A204.1 (cell line): ENCODE results near the gene ARNT2.

ENCODE experiments used
- FAIRE-seq: peaks from 2 replicates; lab custom pipeline; 2012; peaks lifted over from hg19 to GRCh38; lab: Jason Lieb, UNC

The ARNT2 gene

DNA sequence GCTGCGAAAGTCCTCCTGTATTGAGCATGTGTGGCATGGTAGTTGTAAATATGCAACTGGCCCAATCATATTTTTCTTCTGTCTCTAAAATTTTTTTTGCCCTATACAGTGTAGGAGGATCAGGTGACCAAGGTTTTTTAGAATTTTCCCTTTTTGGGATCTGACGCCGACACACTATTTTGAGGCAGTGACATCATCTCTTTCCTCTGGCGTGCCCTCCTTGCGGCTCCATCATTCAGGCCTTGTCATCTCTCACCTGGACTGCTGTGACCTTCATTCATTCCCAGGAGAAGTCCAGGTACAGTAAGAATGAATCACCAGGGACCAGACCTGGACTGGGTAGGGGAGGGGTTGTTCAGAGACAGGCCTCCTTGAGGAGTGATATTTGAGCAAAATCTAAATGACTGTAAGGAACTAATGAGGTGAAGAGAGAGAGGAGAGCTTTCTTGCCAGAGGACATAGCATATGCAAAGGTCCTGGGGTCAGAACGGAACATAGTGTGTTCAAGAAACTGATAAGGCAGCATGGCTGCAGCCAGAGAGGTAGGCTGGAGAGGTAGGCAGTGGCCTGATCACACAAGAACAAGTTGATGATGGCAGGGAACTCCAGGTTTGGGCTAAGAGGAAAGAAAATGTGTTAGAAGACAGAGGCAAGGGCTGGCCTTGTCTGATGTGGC, 38.7 kb downstream of the ARNT2 start:
- FAIRE-seq, result no peak

GRCh38 chr15:80444680-80445251, 40.6 kb downstream of the ARNT2 start:
- no peak for FAIRE-seq

GRCh38 chr15:80445300-80446041, 41.3 kb downstream of the ARNT2 start:
- FAIRE-seq, result no peak

DNA sequence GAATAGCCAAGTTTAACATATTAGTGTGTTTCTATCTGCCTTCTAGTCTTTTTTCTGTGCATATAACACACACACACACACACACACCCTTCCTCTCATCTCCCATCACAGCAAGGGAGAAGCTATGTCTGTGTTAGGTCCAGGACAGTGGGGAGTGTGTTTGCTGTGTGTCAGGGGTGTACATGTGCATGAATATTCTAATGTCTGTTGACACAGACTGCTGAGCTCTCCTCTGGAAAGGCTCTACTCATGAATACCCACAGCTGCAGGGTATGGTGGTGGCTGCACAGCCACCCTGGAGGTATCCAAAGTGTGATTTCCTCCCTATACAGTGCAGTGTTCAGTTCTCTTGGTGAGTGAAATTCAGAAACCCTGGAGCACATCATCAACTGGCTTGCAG, 42.9 kb downstream of the ARNT2 start:
- no peak for FAIRE-seq

DNA sequence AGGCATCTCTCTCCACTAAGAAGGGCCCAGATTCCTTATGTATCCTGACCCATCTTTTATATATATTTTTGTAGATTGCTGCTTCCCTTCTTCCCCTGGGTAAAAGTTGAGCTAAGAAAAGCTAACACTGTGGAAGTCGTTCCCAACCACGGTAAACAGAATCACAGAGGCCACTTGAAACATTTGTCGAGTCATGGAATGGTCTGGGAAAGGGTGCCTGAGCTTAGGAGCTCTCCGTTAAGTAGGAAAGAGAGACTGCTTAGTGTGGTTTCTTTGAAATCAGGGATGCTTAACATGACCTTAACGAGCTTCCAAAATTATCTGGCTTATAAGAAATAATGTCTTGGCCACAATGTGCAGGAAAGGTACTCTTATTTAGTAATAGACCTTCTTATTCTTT, 45.6 kb downstream of the ARNT2 start:
- FAIRE-seq, result no peak

DNA sequence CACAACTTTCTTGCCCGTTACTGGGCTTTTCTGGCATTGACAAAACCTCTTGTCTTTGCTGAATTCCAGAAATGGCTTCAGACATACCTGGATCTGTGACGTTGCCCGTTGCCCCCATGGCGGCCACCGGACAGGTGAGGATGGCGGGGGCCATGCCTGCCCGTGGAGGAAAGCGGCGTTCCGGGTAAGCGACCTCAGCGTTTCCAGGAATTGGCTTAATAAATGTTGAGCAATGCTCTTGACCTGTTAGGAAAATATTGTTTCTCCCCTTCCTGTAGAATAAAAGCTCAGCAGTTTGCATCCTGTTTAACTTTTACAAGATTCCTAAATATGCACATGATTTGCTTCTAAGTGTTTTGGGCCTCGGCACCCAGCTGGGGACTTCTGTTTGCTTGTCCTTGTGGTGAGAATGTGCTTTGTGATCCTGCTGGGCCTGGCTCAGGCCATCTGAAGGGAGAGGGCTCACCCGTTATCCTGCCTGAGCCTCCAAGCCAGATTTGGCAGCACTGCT, 46.7 kb downstream of the ARNT2 start:
- FAIRE-seq, result no peak

GRCh38 chr15:80452166-80452565, 48.0 kb downstream of the ARNT2 start:
- FAIRE-seq, result no peak

DNA sequence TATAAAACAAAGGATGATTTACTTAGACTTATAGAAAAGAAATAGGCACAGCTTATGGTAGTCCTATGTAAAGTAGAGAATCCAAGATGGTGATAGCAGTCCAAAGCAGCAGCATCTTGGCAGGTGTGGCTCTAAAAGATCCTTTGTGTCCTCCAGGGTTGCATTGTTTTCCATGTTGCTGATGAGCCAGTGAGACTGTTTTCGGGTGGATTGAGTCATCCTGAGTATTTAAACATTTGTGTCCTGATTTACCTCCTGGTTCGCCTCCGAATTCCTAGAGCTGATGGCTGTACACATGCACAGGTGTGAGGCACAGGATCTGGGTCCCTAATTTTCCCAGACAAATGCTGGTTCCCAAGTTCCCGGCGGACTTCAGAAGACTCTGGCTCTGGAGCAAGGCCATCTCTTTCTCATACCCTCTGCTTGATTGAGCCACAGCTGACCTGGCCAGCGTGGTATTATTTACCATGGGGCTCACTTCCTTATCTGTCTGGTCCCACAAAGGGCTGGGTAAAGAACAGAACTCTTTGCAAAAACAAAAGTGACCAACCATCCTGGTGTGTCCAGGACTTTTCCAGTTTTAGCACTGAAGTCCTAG, 51.0 kb downstream of the ARNT2 start:
- FAIRE-seq, result no peak

- peak; percentile 85 for FAIRE-seq
These were observed 51.7 kb downstream of the ARNT2 start for GRCh38 chr15:80455668-80456442.

GRCh38 chr15:80456517-80457492, 52.6 kb downstream of the ARNT2 start:
- no peak for FAIRE-seq

DNA sequence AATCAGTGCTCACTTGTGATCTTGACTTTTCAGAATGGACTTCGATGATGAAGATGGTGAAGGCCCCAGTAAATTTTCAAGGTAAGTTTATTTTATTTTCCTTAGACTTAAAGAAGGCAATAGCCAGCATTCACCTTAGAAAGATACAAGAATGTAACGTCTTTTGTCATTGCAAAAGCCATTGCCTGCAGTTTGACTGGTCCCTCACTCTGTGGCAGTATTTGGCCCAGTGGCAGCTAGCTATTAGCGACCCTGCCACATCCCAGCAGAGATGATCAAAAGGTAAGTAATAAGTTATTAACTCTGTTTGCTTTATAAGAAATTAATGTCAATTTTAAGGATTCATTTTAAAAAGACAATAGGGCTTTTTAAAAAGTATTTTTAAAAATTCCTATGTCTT, 53.7 kb downstream of the ARNT2 start:
- FAIRE-seq, result no peak

DNA sequence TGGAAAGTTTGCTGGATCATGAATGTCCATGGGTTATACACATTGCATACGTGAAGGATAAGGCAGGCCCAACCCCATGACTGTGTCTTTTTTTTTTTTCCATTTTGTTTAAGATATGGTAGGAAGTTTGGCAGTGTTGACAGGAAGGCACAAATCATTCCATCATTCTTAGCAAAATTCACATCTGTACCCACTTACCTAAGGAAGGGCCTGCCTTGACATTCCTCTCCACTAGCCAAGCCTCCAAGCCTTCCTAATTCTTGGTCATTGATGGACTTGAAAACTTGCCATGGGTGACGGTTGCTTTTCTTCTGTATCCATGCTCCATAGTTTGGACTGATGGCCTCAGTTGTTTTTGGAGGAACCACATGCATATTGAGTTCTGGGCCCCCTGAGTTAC, 54.4 kb downstream of the ARNT2 start:
- FAIRE-seq, result no peak

DNA sequence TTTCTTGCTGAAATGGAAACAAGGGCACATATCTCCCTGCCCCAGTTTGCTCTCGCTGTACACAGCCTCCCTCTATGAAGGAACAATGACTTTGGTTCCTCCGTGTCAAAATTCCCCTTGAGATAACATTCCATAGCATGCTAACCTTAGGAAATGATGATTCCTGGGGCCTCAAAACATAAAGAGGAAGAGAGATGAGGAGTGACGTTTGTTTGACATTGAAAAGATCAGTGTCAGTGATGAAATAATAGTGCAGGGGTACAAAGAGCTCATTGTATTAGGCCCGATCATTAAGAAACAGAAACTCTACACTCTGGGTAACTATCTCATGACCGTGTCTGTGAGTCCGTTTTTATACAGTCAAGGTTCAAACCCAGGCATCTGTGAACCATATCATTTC, 55.2 kb downstream of the ARNT2 start:
- FAIRE-seq, result no peak

- FAIRE-seq, result no peak
These were observed 55.6 kb downstream of the ARNT2 start for GRCh38 chr15:80459818-80460217.

DNA sequence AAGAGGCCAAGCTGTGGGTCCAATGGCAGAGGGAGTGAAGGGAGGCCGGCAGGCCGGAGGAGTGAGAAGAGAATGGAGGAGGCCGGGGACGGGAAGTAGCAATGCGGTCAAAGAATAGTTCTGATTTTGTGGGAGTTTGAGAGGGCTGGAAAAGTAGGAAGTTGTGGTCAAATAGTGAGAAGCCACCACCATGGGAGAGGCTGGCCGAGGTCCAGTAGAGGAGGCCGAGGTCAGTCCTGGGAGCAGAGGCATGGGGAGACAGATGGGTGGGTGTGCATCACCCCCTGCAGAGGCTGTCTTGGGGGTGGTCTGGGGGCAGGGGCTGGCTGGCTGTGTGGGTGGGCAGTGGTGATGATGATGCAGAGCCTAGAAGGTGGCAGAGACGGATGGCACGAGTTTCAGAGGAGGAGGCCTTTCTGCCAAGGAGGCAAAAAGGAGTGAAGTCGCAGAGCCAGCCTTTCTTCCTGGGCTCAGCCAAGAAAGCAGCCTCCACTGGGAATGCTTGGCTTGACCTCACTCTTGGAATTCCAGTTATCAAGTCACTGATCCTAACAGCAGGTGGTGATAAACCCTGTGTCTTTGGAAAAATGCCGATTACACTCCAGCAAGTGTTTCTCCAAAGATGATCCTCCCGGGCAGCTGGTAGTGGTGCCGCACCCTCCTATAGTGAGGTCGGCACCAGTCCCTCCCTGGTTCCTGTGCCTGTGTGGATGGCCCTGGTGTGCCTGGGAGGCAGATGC, 57.3 kb downstream of the ARNT2 start:
- no peak for FAIRE-seq

GRCh38 chr15:80462111-80462510, 57.9 kb downstream of the ARNT2 start:
- FAIRE-seq, result no peak

- FAIRE-seq, result no peak
These were observed 58.8 kb downstream of the ARNT2 start for GRCh38 chr15:80462836-80463512.

DNA sequence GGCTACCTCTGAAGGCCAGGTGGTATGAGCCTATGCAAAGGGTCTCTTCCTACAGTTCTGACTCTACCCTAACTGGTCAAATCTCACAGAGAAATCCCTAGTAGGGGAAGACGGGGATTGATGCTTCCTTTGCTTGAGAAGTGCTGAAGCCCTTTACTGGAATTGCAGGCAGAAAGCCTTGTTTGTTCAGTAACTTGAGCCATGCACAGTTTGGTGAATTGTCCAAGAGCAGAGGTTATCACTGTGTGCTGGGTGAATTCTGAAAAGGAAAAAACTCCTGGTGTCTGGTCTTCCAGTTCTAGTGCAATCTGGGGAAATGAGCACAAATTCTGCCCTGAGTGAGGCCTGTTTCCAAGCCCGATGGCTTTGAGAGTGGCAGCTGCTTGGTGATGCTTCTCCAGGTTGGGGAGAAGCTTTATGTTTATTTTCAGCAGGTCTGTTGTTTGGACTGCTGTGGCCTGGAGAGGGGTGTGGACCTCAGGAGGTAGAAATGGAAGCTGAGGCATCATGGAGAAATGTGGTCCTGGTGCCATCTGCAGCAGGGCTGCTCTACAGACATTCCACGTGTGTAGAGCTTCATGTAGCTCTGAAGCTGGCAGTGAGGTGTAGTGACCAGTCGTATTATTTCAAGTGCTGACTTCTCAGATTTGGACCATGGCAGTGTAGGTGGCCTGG, 60.9 kb downstream of the ARNT2 start:
- FAIRE-seq, result no peak

DNA sequence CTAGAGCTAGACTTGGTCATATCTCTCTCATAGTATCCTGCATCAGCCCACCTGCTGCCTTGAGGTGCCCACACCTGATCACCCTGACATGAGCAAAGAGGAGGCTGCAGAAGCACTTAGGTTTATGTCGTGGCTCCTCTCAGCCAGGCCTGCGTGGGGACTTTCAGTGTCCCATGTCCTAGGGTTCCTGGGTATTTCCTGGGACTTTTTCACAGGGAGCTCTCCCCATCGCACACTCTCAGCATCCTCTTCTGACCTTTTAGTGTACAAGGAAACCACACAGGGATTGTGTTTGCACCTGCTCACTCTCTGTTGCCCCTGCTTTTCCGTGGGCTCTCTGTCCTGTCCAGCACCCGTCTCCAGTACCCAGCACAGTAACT, 61.4 kb downstream of the ARNT2 start:
- no peak for FAIRE-seq
